Naive thymus-derived CD4-positive, alpha-beta T cell (primary cell): ENCODE measurements around the gene TMEM79. TPM values are rescaled to one million over a fixed set of nuclear protein-coding genes. Genes with fewer than 3 reads are reported as not detected.

ENCODE experiments used
- ATAC-seq: fragments of 150-1000 bp; cut with Tn5 transposase; 2 replicates; pipeline ENCODE4 v1.10.0; 2021; ENCODE audit warnings: mild to moderate bottlenecking, moderate library complexity
- CTCF ChIA-PET: fragments of 350-600 bp; sonication (Branson Sonifier 250); formaldehyde crosslinking; loops from one replicate; lab custom pipeline; 2021; ENCODE audit warnings: antibody characterized with exemption; lab: Charles Lee
- POLR2A ChIA-PET: fragments of 350-600 bp; sonication (Branson Sonifier 250); formaldehyde crosslinking; loops from one replicate; lab custom pipeline; 2021; ENCODE audit warnings: antibody characterized with exemption, inconsistent platforms; lab: Charles Lee
- DNase-seq, 9 donors: peaks; one replicate each; pipeline versions ENCODE4 v3.0.0 to v3.0.0-alpha.2; 2020 to 2022; ENCODE audit warnings: mixed read lengths in 1 of 9
- H3K27ac ChIP-seq: one replicate; pipeline ENCODE4 v1.7.0; 2013; ENCODE audit warnings: mild to moderate bottlenecking, low read depth, low read length, moderate library complexity
- H3K27me3 ChIP-seq, 2 donors: one replicate each; pipeline ENCODE4 v1.7.0; 2013; ENCODE audit warnings: low read length in 2 of 2, mild to moderate bottlenecking in 2 of 2, moderate library complexity in 2 of 2; ENCODE audit not compliant: control insufficient read depth in 2 of 2, insufficient read depth in 2 of 2
- H3K36me3 ChIP-seq, 3 experiments: 1 replicate in 2 of 3; 2 replicates in 1 of 3; pipeline ENCODE4 v1.7.0; 2013; ENCODE audit warnings: low read length in 3 of 3, mild to moderate bottlenecking in 3 of 3, moderate library complexity in 1 of 3; ENCODE audit not compliant: insufficient read depth in 3 of 3, control insufficient read depth in 2 of 3
- H3K4me1 ChIP-seq, 2 donors: one replicate each; pipeline ENCODE4 v1.7.0; 2013; ENCODE audit warnings: low read length in 2 of 2, mild to moderate bottlenecking in 2 of 2, moderate library complexity in 1 of 2; ENCODE audit not compliant: control insufficient read depth in 2 of 2, insufficient read depth in 2 of 2
- H3K4me3 ChIP-seq: 2 replicates; pipeline ENCODE4 v1.7.0; 2013; ENCODE audit warnings: mild to moderate bottlenecking, low read length
- H3K9me3 ChIP-seq, 3 experiments: 1 replicate in 2 of 3; 2 replicates in 1 of 3; pipeline ENCODE4 v1.7.0; 2013; ENCODE audit warnings: low read length in 3 of 3; ENCODE audit not compliant: control insufficient read depth in 2 of 3
- H3K27ac Mint-ChIP-seq, 9 donors: one replicate each; pipeline ENCODE4 v1.8.0; 2020 to 2022; ENCODE audit warnings: mixed read lengths in 9 of 9, mild to moderate bottlenecking in 8 of 9, moderate library complexity in 5 of 9, inconsistent platforms in 2 of 9
- H3K27me3 Mint-ChIP-seq, 5 donors: one replicate each; pipeline ENCODE4 v1.8.0; 2021 to 2022; ENCODE audit warnings: mixed read lengths in 5 of 5, mild to moderate bottlenecking in 1 of 5
- H3K36me3 Mint-ChIP-seq, 5 donors: one replicate each; pipeline ENCODE4 v1.8.0; 2020 to 2022; ENCODE audit warnings: mixed read lengths in 5 of 5, mild to moderate bottlenecking in 3 of 5, inconsistent platforms in 1 of 5
- H3K4me1 Mint-ChIP-seq, 7 donors: one replicate each; pipeline ENCODE4 v1.8.0; 2020 to 2022; ENCODE audit warnings: mixed read lengths in 7 of 7, mild to moderate bottlenecking in 3 of 7, inconsistent platforms in 1 of 7
- H3K4me3 Mint-ChIP-seq, 10 donors: one replicate each; pipeline ENCODE4 v1.8.0; 2020 to 2022; ENCODE audit warnings: mild to moderate bottlenecking in 10 of 10, mixed read lengths in 10 of 10, moderate library complexity in 6 of 10, inconsistent platforms in 2 of 10
- H3K9me3 Mint-ChIP-seq, 11 donors: one replicate each; pipeline ENCODE4 v1.8.0; 2020 to 2022; ENCODE audit warnings: mixed read lengths in 11 of 11, mild to moderate bottlenecking in 4 of 11, inconsistent platforms in 1 of 11, moderate library complexity in 1 of 11
- intact Hi-C, 2 donors: fragments of 100-400 bp; cut with micrococcal nuclease; formaldehyde crosslinking; loops; one replicate each; pipeline ENCODE4 v1.15.1; 2023
- polyA plus RNA-seq, 2 donors: library from polyadenylated mRNA; unstranded; fragments of 300-500 nt; fragmentation: Illumina TruSeq; gene quantifications; one replicate each; pipeline ENCODE4 v1.2.3, GENCODE V29; 2021
- total RNA-seq, 6 experiments: library from RNA in 5 of 6; stranded (reverse) in 5 of 6; gene quantifications; 1 replicate in 5 of 6; 2 replicates in 1 of 6; pipeline ENCODE4 v1.2.3 and lab custom pipeline; 2021 to 2026

The TMEM79 gene, protein sequence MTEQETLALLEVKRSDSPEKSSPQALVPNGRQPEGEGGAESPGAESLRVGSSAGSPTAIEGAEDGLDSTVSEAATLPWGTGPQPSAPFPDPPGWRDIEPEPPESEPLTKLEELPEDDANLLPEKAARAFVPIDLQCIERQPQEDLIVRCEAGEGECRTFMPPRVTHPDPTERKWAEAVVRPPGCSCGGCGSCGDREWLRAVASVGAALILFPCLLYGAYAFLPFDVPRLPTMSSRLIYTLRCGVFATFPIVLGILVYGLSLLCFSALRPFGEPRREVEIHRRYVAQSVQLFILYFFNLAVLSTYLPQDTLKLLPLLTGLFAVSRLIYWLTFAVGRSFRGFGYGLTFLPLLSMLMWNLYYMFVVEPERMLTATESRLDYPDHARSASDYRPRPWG
- total RNA-seq (10 to 100 TPM in 3 of 5 experiments, 1 to 10 TPM in 2; 4.3 to 18.6 (median 11.2) TPM), polyA plus RNA-seq (1 to 10 TPM; 6.5 to 9.8 TPM), total RNA-seq (lab: John Stamatoyannopoulos, UW) (8.6 reads per million, percentile 33 among the genes with 10 or more reads in this experiment)

GRCh38 chr1:156284112-156284511 is at the start of gene TMEM79:
TSS of gene TMEM79 (plus strand) at chr1:156284325. CDS start at chr1:156285227, 902 bp downstream.
- Histone ChIP-seq H3K27ac (peak within 1 kb of the TSS; percentile 89), H3K4me1 (peaks cover 15 to 22% of the 10 kb centered on the region in 2 donors), H3K9me3 (no peaks in the 10 kb centered on the region), H3K27me3 (no peaks in the 10 kb centered on the region), H3K36me3 (peaks cover 0 to 8% (median 5%) of the 10 kb centered on the region in 3 experiments), H3K4me3 (peak within 1 kb of the TSS; percentile 93)
- ATAC-seq (no peak), DNase-seq (no peak)
- H3K27me3 Mint-ChIP-seq = peaks cover 0 to 3% (median 0%) of the 10 kb centered on the region in 5 donors
- intact Hi-C loops = no loop called here
- CTCF ChIA-PET = interaction anchor here (1.6 kb wide), 1 partner anchor 11 kb away, joined by 3 read pairs; the partner anchor contains the start of gene GLMP
- peaks cover 29 to 51% (median 35%) of the 10 kb centered on the region in 7 donors for H3K4me1 Mint-ChIP-seq
- H3K27ac Mint-ChIP-seq = peak within 1 kb of the TSS; percentile 89 to 98 (median 95)
- peak within 1 kb of the TSS; percentile 85 to 99 (median 94) for H3K4me3 Mint-ChIP-seq
- peaks cover 0 to 10% (median 0%) of the 10 kb centered on the region in 5 donors for H3K36me3 Mint-ChIP-seq
- H3K9me3 Mint-ChIP-seq = no peaks in the 10 kb centered on the region
- POLR2A ChIA-PET = interaction anchor here (1.6 to 3.4 kb wide), 4 partner anchors 8 to 217 kb away, joined by 3 to 26 read pairs (median 6); partner anchors contain the start of genes GLMP, MEF2D and SLC25A44

GRCh38 chr1:156236164-156236563 is 48.0 kb upstream of the TMEM79 start:
- no peak overlapping the region for H3K4me3 ChIP-seq
- peaks cover 0 to 2% (median 0%) of the 10 kb centered on the region in 11 donors for H3K9me3 Mint-ChIP-seq
- H3K27ac Mint-ChIP-seq = no peak overlapping the region
- ATAC-seq (no peak), DNase-seq (no peak)
- H3K4me1 Mint-ChIP-seq = peaks cover 0 to 4% (median 0%) of the 10 kb centered on the region in 7 donors
- peaks cover 0 to 53% (median 18%) of the 10 kb centered on the region in 5 donors for H3K36me3 Mint-ChIP-seq
- no peak overlapping the region for H3K27ac ChIP-seq
- H3K4me3 Mint-ChIP-seq = no peak overlapping the region
- no peaks in the 10 kb centered on the region for H3K27me3 ChIP-seq
- no peaks in the 10 kb centered on the region for H3K4me1 ChIP-seq
- H3K9me3 ChIP-seq = no peaks in the 10 kb centered on the region
- ChIA-PET CTCF (no interaction called here), POLR2A (no interaction called here)
- intact Hi-C loops = no loop called here
- H3K27me3 Mint-ChIP-seq = no peaks in the 10 kb centered on the region
- peaks cover 0 to 71% (median 26%) of the 10 kb centered on the region in 3 experiments for H3K36me3 ChIP-seq

DNA sequence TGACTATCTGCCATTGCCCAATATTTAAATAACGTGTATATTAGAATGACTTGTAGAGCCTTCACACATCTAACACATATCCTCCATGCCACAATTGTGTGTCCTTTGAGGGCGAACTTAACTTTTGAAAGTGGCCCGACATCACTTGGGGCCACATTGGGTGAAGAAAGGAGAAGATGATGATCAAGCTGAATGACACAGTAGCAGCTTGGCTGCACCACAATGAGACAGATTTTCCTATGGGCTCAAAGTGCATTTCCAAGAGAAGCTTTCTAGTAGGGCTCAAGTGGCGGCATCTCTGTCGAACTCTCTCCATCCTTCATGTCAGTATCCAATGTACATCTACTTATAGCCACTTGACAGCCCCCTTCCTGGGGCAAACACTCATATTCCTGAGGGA is 45.9 kb upstream of the TMEM79 start:
- Mint-ChIP-seq H3K27ac (no peak overlapping the region), H3K4me3 (no peak overlapping the region), H3K4me1 (peaks cover 0 to 4% (median 0%) of the 10 kb centered on the region in 7 donors), H3K27me3 (no peaks in the 10 kb centered on the region), H3K9me3 (peaks cover 0 to 2% (median 0%) of the 10 kb centered on the region in 11 donors), H3K36me3 (peaks cover 0 to 53% (median 18%) of the 10 kb centered on the region in 5 donors)
- intact Hi-C loops = no loop called here
- ChIA-PET POLR2A (interaction anchor here (0.7 kb wide), 1 partner anchor 470 kb away, joined by 3 read pairs; no protein-coding TSS in a partner anchor), CTCF (interaction anchor here (1.8 kb wide), 1 partner anchor 12 kb away, joined by 4 read pairs; no protein-coding TSS in a partner anchor)
- Histone ChIP-seq H3K27ac (no peak overlapping the region), H3K36me3 (peaks cover 0 to 73% (median 26%) of the 10 kb centered on the region in 3 experiments), H3K9me3 (no peaks in the 10 kb centered on the region), H3K4me3 (no peak overlapping the region), H3K4me1 (no peaks in the 10 kb centered on the region), H3K27me3 (no peaks in the 10 kb centered on the region)
- ATAC-seq = no peak
- no peak for DNase-seq

- DNase-seq = no peak
- H3K36me3 Mint-ChIP-seq = peaks cover 0 to 38% (median 12%) of the 10 kb centered on the region in 5 donors
These were observed 42.8 kb upstream of the TMEM79 start for GRCh38 chr1:156241311-156241811.

GRCh38 chr1:156241926-156242325 is 42.2 kb upstream of the TMEM79 start, which contains the start of gene BGLAP:
TSS of gene BGLAP (plus strand) at chr1:156242184. CDS start at chr1:156242232, 48 bp downstream.
- Mint-ChIP-seq H3K27ac (no peak within 1 kb of the TSS), H3K27me3 (peaks cover 0 to 6% (median 0%) of the 10 kb centered on the region in 5 donors), H3K4me1 (peaks cover 0 to 24% (median 18%) of the 10 kb centered on the region in 7 donors), H3K4me3 (no peak within 1 kb of the TSS), H3K36me3 (peaks cover 0 to 33% (median 12%) of the 10 kb centered on the region in 5 donors), H3K9me3 (no peaks in the 10 kb centered on the region)
- H3K9me3 ChIP-seq = no peaks in the 10 kb centered on the region
- peaks cover 8 to 10% of the 10 kb centered on the region in 2 donors for H3K4me1 ChIP-seq
- H3K36me3 ChIP-seq = peaks cover 0 to 42% (median 13%) of the 10 kb centered on the region in 3 experiments
- H3K4me3 ChIP-seq = no peak within 1 kb of the TSS
- ChIA-PET CTCF (interaction anchor here (0.7 kb wide), 1 partner anchor 483 kb away, joined by 4 read pairs; no protein-coding TSS in a partner anchor), POLR2A (no interaction called here)
- no peak within 1 kb of the TSS for H3K27ac ChIP-seq
- no peak for ATAC-seq
- no peak for DNase-seq
- H3K27me3 ChIP-seq = no peaks in the 10 kb centered on the region
- intact Hi-C loops = no loop called here

More at GRCh38 chr1:156241311-156241811, 42.8 kb upstream of the TMEM79 start:
- Histone ChIP-seq H3K27me3 (no peaks in the 10 kb centered on the region), H3K36me3 (peaks cover 0 to 48% (median 18%) of the 10 kb centered on the region in 3 experiments), H3K4me3 (no peak overlapping the region), H3K9me3 (no peaks in the 10 kb centered on the region), H3K27ac (no peak overlapping the region), H3K4me1 (peaks cover 8 to 10% of the 10 kb centered on the region in 2 donors)
- Mint-ChIP-seq H3K27ac (no peak overlapping the region), H3K9me3 (peaks cover 0 to 1% (median 0%) of the 10 kb centered on the region in 11 donors), H3K4me1 (peaks cover 0 to 24% (median 18%) of the 10 kb centered on the region in 7 donors), H3K4me3 (no peak overlapping the region), H3K27me3 (peaks cover 0 to 6% (median 0%) of the 10 kb centered on the region in 5 donors)
- ATAC-seq = no peak
- intact Hi-C loops = no loop called here
- ChIA-PET CTCF (no interaction called here), POLR2A (interaction anchor here (0.5 kb wide), 1 partner anchor 461 kb away, joined by 3 read pairs; no protein-coding TSS in a partner anchor)

GRCh38 chr1:156242738-156243137 is 41.4 kb upstream of the TMEM79 start:
- Mint-ChIP-seq H3K27me3 (peaks cover 0 to 6% (median 0%) of the 10 kb centered on the region in 5 donors), H3K4me3 (no peak overlapping the region), H3K27ac (no peak overlapping the region), H3K4me1 (peaks cover 0 to 24% (median 18%) of the 10 kb centered on the region in 7 donors), H3K9me3 (no peaks in the 10 kb centered on the region), H3K36me3 (peaks cover 0 to 29% (median 8%) of the 10 kb centered on the region in 5 donors)
- intact Hi-C loops = no loop called here
- Histone ChIP-seq H3K27me3 (no peaks in the 10 kb centered on the region), H3K36me3 (peaks cover 0 to 35% (median 11%) of the 10 kb centered on the region in 3 experiments), H3K27ac (no peak overlapping the region), H3K4me3 (no peak overlapping the region), H3K4me1 (peaks cover 8 to 10% of the 10 kb centered on the region in 2 donors), H3K9me3 (no peaks in the 10 kb centered on the region)
- DNase-seq = no peak
- POLR2A ChIA-PET = interaction anchor here (0.9 kb wide), 1 partner anchor 9 kb away, joined by 3 read pairs; no protein-coding TSS in a partner anchor
- CTCF ChIA-PET = interaction anchor here (0.9 kb wide), 1 partner anchor 90 kb away, joined by 3 read pairs; no protein-coding TSS in a partner anchor
- ATAC-seq = no peak
